GM18867 (cell line): ENCODE data around the gene FNIP2.
A peak's percentile ranks its signal among the peaks of the same experiment; 100 is the strongest.

ENCODE experiments used
- ATAC-seq: cut with Tn5 transposase; IDR thresholded peaks from one replicate; pipeline ENCODE4 v1.9.1; 2021; ENCODE audit warnings: mild to moderate bottlenecking, moderate library complexity; ENCODE audit not compliant: unreplicated experiment

FNIP2 gene

GRCh38 chr4:158835226-158836001 is 66.6 kb downstream of the FNIP2 start:
- ATAC-seq: no peak

- ATAC-seq: peak; percentile 61
These were observed 67.2 kb downstream of the FNIP2 start for GRCh38 chr4:158836002-158836369.

DNA sequence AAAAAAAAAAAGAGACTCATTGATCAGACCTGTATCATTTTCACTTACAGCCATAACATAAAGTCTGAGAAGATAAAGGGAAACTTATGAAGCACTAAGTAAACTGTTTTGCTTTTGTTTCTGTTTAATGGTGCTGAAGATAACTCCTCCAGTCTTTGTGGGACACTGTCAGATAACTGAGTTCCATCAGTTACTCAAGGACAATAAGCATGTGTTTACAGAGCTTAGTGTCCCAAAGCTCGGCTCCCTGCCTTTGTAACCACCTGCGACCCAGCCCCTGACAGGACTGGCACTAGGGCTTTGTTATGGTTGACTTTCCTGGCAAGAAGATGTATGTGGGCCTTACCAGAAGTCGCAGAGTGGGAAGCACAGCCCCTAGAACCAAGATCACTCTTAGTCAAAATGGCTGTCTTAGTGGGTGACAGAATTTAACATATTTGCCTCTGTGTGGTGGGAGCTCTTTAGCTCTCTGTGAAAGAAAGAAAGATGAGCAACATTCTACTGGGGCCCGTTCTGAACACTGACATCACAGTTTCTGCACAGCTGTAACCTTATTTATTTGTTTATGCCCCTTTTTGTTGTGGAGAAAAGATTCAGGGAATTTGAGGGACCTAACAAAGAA is 68.1 kb downstream of the FNIP2 start:
- ATAC-seq: no peak

GRCh38 chr4:158837527-158838141 is 68.8 kb downstream of the FNIP2 start:
- no peak for ATAC-seq

DNA sequence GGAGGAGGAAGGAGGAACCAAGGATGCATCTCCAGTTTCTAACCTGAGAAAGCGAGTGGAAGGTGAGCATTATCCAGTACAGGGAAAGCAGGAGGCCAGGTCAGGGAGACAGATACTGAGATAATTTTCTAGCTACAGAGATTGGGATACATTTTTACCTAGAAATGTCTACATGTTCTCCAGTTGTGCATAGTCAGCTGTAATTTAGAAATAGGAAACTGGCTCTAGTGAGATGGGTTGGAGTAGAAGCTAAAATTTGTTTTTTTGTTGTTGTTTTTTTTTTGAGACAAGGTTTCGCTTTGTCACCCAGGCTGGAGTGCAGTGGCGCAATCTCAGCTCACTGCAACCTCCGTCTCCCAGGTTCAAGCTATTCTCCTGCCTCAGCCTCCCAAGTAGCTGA is 71.3 kb downstream of the FNIP2 start:
- no peak for ATAC-seq

DNA sequence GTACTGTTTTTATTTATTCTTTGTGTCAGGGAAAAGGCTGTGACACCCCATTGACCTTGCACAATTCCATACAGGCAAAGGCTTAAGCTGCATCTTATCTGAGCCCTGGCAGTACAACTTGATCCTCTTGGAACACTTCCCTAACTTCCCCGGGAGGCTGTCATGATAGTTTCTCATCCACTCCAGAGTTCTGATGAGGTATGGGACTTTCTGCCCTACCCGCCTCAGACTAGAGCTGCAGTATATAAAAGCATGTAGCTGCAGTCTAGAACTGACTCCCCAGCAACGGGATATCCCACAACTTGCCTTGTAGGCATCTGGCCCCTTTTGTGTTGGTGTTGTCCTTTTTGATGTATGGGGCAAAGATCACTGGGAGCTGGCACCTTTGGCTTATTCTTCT is 72.7 kb downstream of the FNIP2 start:
- ATAC-seq: no peak

DNA sequence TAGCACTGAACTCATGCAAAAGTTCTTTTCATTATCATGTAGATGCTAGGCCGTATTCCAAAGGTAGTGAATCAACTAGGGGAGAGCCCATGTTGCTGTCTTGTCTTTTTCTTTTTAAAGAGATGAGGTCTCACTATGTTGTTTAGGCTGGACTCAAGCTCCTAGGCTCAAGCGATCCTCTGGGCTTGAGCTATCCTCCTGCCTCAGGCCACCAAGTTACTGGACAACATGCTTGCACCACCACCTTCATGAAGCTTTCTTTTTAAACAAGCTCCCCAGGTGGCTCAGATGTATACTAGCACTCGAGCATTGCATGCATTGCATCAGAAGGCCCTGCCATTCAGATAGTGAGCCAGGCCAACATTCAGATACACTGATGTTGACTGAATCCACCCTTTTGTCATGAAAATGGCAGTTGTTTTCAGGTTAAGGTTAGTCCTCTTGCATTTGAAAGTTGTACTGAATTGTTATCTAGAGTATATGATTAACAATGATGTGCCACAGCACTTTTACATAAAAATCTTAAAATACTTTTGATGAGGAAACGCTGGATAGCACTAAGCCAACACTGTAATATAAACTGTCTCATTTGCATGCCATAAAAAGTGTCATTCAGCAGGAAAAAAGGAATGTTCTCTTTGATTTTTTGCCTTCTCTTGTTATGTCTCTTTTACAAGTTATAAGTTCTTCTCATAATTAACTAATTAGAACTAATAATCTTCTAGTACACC is 76.7 kb downstream of the FNIP2 start:
- no peak for ATAC-seq

- ATAC-seq: no peak
These were observed 78.7 kb downstream of the FNIP2 start for GRCh38 chr4:158847535-158847934.

DNA sequence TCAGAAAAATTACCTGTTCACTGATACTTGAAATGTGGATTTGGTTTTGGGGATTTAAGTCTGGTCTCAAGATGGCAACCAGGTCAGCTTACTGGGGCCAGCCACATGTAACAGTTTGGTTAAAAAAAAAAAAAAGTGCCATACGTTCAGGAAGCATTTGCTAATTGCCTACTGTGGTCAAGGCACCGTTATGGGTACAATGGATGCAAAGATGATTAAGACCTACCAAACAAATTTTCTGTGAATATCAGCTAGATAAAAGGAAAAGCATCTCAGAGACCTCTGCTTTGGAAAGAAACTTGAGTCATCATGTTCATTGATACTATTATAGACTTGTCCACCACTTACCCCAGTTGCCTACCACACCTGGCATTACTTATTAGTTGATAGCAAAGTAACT is 80.9 kb downstream of the FNIP2 start:
- ATAC-seq: no peak

DNA sequence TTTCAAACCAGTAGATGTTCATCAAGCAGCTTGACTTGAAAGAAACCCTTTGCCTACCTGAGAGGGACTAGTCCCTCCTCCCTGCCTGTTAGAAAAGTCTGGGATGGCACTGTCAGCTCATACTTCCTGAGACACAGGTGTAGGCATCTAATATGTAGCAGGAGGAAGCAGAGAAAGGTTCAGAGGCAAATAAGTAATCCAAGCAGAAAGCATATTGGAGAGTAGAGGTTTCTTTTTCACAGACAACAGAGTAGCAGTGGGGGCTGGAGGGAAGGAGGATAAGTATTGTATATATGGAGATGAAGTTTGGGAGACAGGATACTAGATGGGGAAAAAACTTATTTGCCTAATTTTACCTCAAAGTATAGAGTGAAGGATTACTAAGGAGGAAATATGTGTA is 81.5 kb downstream of the FNIP2 start:
- no peak for ATAC-seq

- no peak for ATAC-seq
These were observed 82.2 kb downstream of the FNIP2 start for GRCh38 chr4:158850800-158851644.

GRCh38 chr4:158854236-158854635 is 85.4 kb downstream of the FNIP2 start:
- ATAC-seq: no peak

DNA sequence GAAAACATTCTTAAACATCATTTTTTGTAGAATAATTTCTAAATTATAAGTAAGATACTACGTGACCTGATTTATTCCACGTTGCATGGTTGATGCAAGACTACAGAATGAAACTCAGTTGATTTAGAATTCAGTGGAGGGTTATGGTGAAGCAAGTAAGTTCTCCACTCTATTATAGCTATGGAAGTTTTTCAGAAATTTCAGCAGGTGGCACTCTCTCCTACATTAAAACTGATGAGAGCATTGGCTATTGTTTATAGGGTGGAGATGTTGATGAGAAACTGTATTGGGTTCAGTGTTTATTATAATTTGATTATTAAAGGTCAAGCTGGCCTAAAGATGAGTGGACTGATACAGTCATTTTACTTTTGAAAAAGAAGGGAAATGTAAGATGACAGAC is 88.0 kb downstream of the FNIP2 start:
- peak; percentile 53 for ATAC-seq

DNA sequence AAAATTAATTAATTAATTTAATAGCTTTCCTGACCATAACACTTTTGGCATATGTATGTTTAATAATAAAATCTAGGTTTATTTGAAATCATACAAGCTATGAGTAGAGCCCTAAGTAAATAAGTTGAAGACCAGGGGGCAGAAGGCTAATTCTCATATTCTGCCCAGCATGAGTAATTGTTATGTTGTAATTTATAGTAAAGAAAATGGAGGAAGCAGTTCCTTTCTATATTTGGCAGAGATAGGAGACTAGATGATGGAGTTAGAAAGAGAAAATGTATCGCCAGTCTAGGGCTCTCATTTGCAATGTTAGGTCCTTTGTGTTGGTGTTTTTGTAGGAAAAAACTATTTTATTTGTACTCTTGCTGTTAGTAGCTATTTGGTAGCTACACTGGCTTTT is 89.1 kb downstream of the FNIP2 start:
- ATAC-seq: no peak

- no peak for ATAC-seq
These were observed 89.8 kb downstream of the FNIP2 start for GRCh38 chr4:158858410-158859199.

DNA sequence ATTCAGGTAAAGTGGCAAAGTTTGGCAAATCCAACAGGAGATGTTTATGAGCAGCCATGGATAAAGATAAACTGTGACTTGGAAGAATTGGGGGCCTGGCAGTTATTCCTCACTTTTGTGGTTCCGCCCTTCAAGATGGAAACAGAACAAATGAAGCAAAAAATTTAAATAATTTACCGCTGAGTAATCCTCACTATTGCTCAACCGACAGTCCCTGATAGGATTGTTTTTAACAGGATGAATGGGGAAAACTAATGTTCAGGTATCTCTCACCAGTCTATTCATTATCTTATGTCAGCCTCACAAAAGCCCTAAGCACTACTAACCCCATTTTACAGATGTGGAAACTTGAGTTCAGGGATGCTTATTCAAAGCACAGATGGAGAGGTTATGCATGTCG is 90.8 kb downstream of the FNIP2 start:
- ATAC-seq: no peak

- peak; percentile 85 for ATAC-seq
These were observed 92.0 kb downstream of the FNIP2 start for GRCh38 chr4:158860856-158861255.

GRCh38 chr4:158861281-158861680 is 92.5 kb downstream of the FNIP2 start:
- peak; percentile 72 for ATAC-seq

- peak; percentile 17 for ATAC-seq
These were observed 92.9 kb downstream of the FNIP2 start for GRCh38 chr4:158861766-158862165.

GRCh38 chr4:158863296-158863695 is 94.5 kb downstream of the FNIP2 start:
- no peak for ATAC-seq
